CD14-positive monocyte (primary cell): Measurements from ENCODE around the gene GRXCR1. TPM values are rescaled to one million over a fixed set of nuclear protein-coding genes. Genes with fewer than 3 reads are reported as not detected.

Experiments used
- DNase-seq, 3 donors: peaks; one replicate each; pipeline ENCODE4 v3.0.0-alpha.2; 2011 to 2022
- H2AFZ ChIP-seq: 2 replicates; pipeline ENCODE4 v1.6.0; 2012; ENCODE audit warnings: mild to moderate bottlenecking, low read depth, low read length, inconsistent platforms; ENCODE audit not compliant: insufficient read depth, poor library complexity, severe bottlenecking
- H3K27ac ChIP-seq, 2 donors: 1 replicate in 1 of 2; 2 replicates in 1 of 2; pipeline ENCODE4 v1.5.1; 2012 to 2013; ENCODE audit warnings: low read length in 2 of 2, control low read depth in 1 of 2, inconsistent platforms in 1 of 2, low read depth in 1 of 2, mild to moderate bottlenecking in 1 of 2
- H3K27me3 ChIP-seq, 2 donors: one replicate each; pipeline versions ENCODE4 v1.6.0 to v1.6.1; 2011 to 2013; ENCODE audit warnings: low read length in 2 of 2; ENCODE audit not compliant: control insufficient read depth in 2 of 2, insufficient read depth in 2 of 2
- H3K36me3 ChIP-seq, 2 donors: replicated peaks in 1 of 2; 1 replicate in 1 of 2; 2 replicates in 1 of 2; pipeline versions ENCODE4 v1.5.1 to v1.6.1; 2012 to 2013; ENCODE audit warnings: low read length in 2 of 2, control low read depth in 1 of 2, inconsistent platforms in 1 of 2, mild to moderate bottlenecking in 1 of 2; ENCODE audit not compliant: insufficient read depth in 2 of 2, control insufficient read depth in 1 of 2
- H3K4me1 ChIP-seq, 2 donors: 1 replicate in 1 of 2; 2 replicates in 1 of 2; pipeline versions ENCODE4 v1.5.1 to v1.6.1; 2012 to 2013; ENCODE audit warnings: low read length in 2 of 2, control low read depth in 1 of 2, inconsistent platforms in 1 of 2, mild to moderate bottlenecking in 1 of 2, moderate library complexity in 1 of 2; ENCODE audit not compliant: insufficient read depth in 2 of 2, control insufficient read depth in 1 of 2
- H3K4me2 ChIP-seq: replicated peaks from 2 replicates; pipeline ENCODE3; 2012; ENCODE audit warnings: low read length, moderate library complexity, mild to moderate bottlenecking; ENCODE audit not compliant: poor library complexity, severe bottlenecking; ENCODE audit errors: extremely low read depth
- H3K4me3 ChIP-seq, 3 experiments: fragments of 200-600 bp in 1 of 3; sonication (generic) in 1 of 3; replicated peaks in 1 of 3; 1 replicate in 2 of 3; 2 replicates in 1 of 3; pipeline ENCODE4 v1.5.1; 2011 to 2013; ENCODE audit warnings: low read length in 3 of 3, mild to moderate bottlenecking in 3 of 3, control low read depth in 2 of 3, low read depth in 2 of 3, inconsistent platforms in 1 of 3, moderate library complexity in 1 of 3
- H3K79me2 ChIP-seq: 2 replicates; pipeline ENCODE4 v1.6.0; 2012; ENCODE audit warnings: mild to moderate bottlenecking, control low read depth, inconsistent platforms, low read length, moderate library complexity; ENCODE audit not compliant: insufficient read depth
- H3K9ac ChIP-seq: 2 replicates; pipeline ENCODE4 v1.6.0; 2017; ENCODE audit warnings: low read length, mild to moderate bottlenecking; ENCODE audit not compliant: insufficient read depth, poor library complexity, severe bottlenecking
- H3K9me3 ChIP-seq, 2 donors: replicated peaks in 1 of 2; 1 replicate in 1 of 2; 2 replicates in 1 of 2; pipeline versions ENCODE4 v1.5.1 to v1.6.1; 2012 to 2013; ENCODE audit warnings: low read length in 2 of 2, control low read depth in 1 of 2; ENCODE audit not compliant: control insufficient read depth in 1 of 2, insufficient read depth in 1 of 2
- H4K20me1 ChIP-seq: 2 replicates; pipeline ENCODE4 v1.6.0; 2012; ENCODE audit warnings: mild to moderate bottlenecking, low read length, control low read depth, moderate library complexity; ENCODE audit not compliant: insufficient read depth
- H3K27ac Mint-ChIP-seq, 7 donors: one replicate each; pipeline ENCODE4 v1.8.0; 2020; ENCODE audit warnings: mild to moderate bottlenecking in 7 of 7, mixed read lengths in 7 of 7, moderate library complexity in 6 of 7, inconsistent platforms in 2 of 7
- H3K27me3 Mint-ChIP-seq, 3 donors: one replicate each; pipeline ENCODE4 v1.8.0; 2021 to 2022; ENCODE audit warnings: low read depth in 3 of 3, mild to moderate bottlenecking in 3 of 3, mixed read lengths in 3 of 3, moderate library complexity in 3 of 3, inconsistent platforms in 1 of 3
- H3K36me3 Mint-ChIP-seq, 2 donors: one replicate each; pipeline ENCODE4 v1.8.0; 2020; ENCODE audit warnings: mixed read lengths in 2 of 2, inconsistent platforms in 1 of 2, mild to moderate bottlenecking in 1 of 2
- H3K4me1 Mint-ChIP-seq: one replicate; pipeline ENCODE4 v1.8.0; 2020; ENCODE audit warnings: mild to moderate bottlenecking, mixed read lengths
- H3K4me3 Mint-ChIP-seq, 2 donors: one replicate each; pipeline ENCODE4 v1.8.0; 2020; ENCODE audit warnings: mild to moderate bottlenecking in 2 of 2, mixed read lengths in 2 of 2, moderate library complexity in 1 of 2
- H3K9me3 Mint-ChIP-seq, 7 donors: one replicate each; pipeline ENCODE4 v1.8.0; 2020 to 2022; ENCODE audit warnings: mixed read lengths in 7 of 7, mild to moderate bottlenecking in 6 of 7, moderate library complexity in 6 of 7, inconsistent platforms in 2 of 7
- CTCF ChIP-seq: fragments of 200-600 bp; IDR thresholded peaks from one replicate; pipeline ENCODE4 v1.8.0; 2022; ENCODE audit warnings: antibody characterized with exemption, mild to moderate bottlenecking
- WGBS: methylation state at CpG from one replicate; pipeline ENCODE4 v1.1.5; 2013; ENCODE audit warnings: missing lambda C conversion rate; ENCODE audit not compliant: insufficient coverage; 5-methylcytosine and 5-hydroxymethylcytosine counted together
- intact Hi-C, 2 donors: fragments of 100-400 bp; cut with micrococcal nuclease; formaldehyde crosslinking; loops; one replicate each; pipeline versions ENCODE4 v1.15.0 to v1.15.1; 2023
- polyA plus RNA-seq, 3 donors: library from polyadenylated mRNA; depleted of rRNA in 1 of 3; unstranded in 2 of 3; stranded (reverse) in 1 of 3; fragments of 300-500 nt in 2 of 3; fragments of >200 nt in 1 of 3; fragmentation: Illumina TruSeq in 2 of 3; gene quantifications; 1 replicate in 2 of 3; 2 replicates in 1 of 3; pipeline ENCODE4 v1.2.3, GENCODE V29; 2012 to 2021

GRXCR1 gene
- polyA plus RNA-seq, 3 donors = not detected

- no peak for DNase-seq
- Histone ChIP-seq H4K20me1 (no peaks in the 10 kb centered on the region), H3K9me3 (no peaks in the 10 kb centered on the region), H2AFZ (no peak overlapping the region), H3K27ac (no peak overlapping the region), H3K79me2 (no peaks in the 10 kb centered on the region), H3K4me3 (no peak overlapping the region), H3K4me2 (no peak overlapping the region), H3K4me1 (no peaks in the 10 kb centered on the region), H3K27me3 (no peaks in the 10 kb centered on the region), H3K9ac (no peak overlapping the region), H3K36me3 (no peaks in the 10 kb centered on the region)
- no peaks in the 10 kb centered on the region for H3K36me3 Mint-ChIP-seq
- intact Hi-C loops = no loop called here
- no CpG with 5 or more reads among the region's 1 CpG for WGBS
- H3K27ac Mint-ChIP-seq = no peak overlapping the region
- no peak for TF ChIP-seq CTCF
- peaks cover 0 to 3% (median 0%) of the 10 kb centered on the region in 3 donors for H3K27me3 Mint-ChIP-seq
- H3K4me3 Mint-ChIP-seq = no peak overlapping the region
- H3K9me3 Mint-ChIP-seq = no peaks in the 10 kb centered on the region
- no peaks in the 10 kb centered on the region for H3K4me1 Mint-ChIP-seq
Observed at GRCh38 chr4:43041632-43042031, 149.1 kb downstream of the GRXCR1 start.

GRCh38 chr4:43047058-43047457 lies 154.5 kb downstream of the GRXCR1 start:
- no peak overlapping the region for H3K4me3 ChIP-seq
- no CpG with 5 or more reads among the region's 1 CpG for WGBS
- Mint-ChIP-seq H3K4me1 (no peaks in the 10 kb centered on the region), H3K9me3 (peaks cover 0 to 2% (median 0%) of the 10 kb centered on the region in 7 donors), H3K4me3 (no peak overlapping the region), H3K27ac (no peak overlapping the region), H3K27me3 (peaks cover 0 to 3% (median 2%) of the 10 kb centered on the region in 3 donors), H3K36me3 (no peaks in the 10 kb centered on the region)
- H3K9ac ChIP-seq = no peak overlapping the region
- H3K27me3 ChIP-seq = no peaks in the 10 kb centered on the region
- H3K27ac ChIP-seq = no peak overlapping the region
- no peak overlapping the region for H2AFZ ChIP-seq
- TF ChIP-seq CTCF = no peak
- intact Hi-C loops = no loop called here
- H3K79me2 ChIP-seq = no peaks in the 10 kb centered on the region
- no peaks in the 10 kb centered on the region for H4K20me1 ChIP-seq
- no peak for DNase-seq
- no peaks in the 10 kb centered on the region for H3K9me3 ChIP-seq
- no peaks in the 10 kb centered on the region for H3K4me1 ChIP-seq
- no peaks in the 10 kb centered on the region for H3K36me3 ChIP-seq
- H3K4me2 ChIP-seq = no peak overlapping the region
